NB4 (cell line): ENCODE data around the gene JAG2.

ENCODE experiments used
- DNase-seq: peaks from one replicate; pipeline ENCODE4 v3.0.0; 2010; ENCODE audit warnings: low read depth
- H3K4me3 ChIP-seq: one replicate; pipeline ENCODE4 v1.5.1; 2011; ENCODE audit warnings: mild to moderate bottlenecking, low read depth, low read length, moderate library complexity
- CTCF ChIP-seq: IDR thresholded peaks from one replicate; pipeline ENCODE4 v1.5.1; 2012; ENCODE audit warnings: low read depth, low read length
- MAX ChIP-seq: IDR thresholded peaks from 2 replicates; pipeline ENCODE4 v1.6.1; 2011; ENCODE audit warnings: low read depth, low read length
- MYC ChIP-seq: IDR thresholded peaks from 2 replicates; pipeline ENCODE4 v1.6.1; 2011; ENCODE audit warnings: low read depth, low read length
- POLR2A ChIP-seq: IDR thresholded peaks from 2 replicates; pipeline ENCODE4 v1.6.1; 2011; ENCODE audit warnings: mild to moderate bottlenecking; ENCODE audit not compliant: insufficient read length; ENCODE audit errors: extremely low read depth

Gene JAG2

GRCh38 chr14:105158794-105159193 is 9.8 kb downstream of the JAG2 start:
- H3K4me3 ChIP-seq: no peak overlapping the region
- no peak for DNase-seq
- TF ChIP-seq MAX (no peak), MYC (no peak), POLR2A (no peak), CTCF (no peak)

GRCh38 chr14:105157872-105158271 is 10.7 kb downstream of the JAG2 start:
- TF ChIP-seq CTCF (no peak), MYC (no peak), MAX (no peak), POLR2A (no peak)
- no peak for DNase-seq
- no peak overlapping the region for H3K4me3 ChIP-seq

- H3K4me3 ChIP-seq: no peak overlapping the region
- DNase-seq: no peak
- no peak for TF ChIP-seq POLR2A
- no peak for TF ChIP-seq MYC
- TF ChIP-seq MAX: no peak
- no peak for TF ChIP-seq CTCF
Measured at GRCh38 chr14:105156414-105157375, 11.9 kb downstream of the JAG2 start.

GRCh38 chr14:105155681-105156413 is 12.7 kb downstream of the JAG2 start:
- no peak overlapping the region for H3K4me3 ChIP-seq
- TF ChIP-seq CTCF (no peak), MAX (no peak), MYC (no peak)
- no peak for DNase-seq

- no peak for DNase-seq
- H3K4me3 ChIP-seq: no peak overlapping the region
- no peak for TF ChIP-seq MAX
- TF ChIP-seq POLR2A: no peak
- TF ChIP-seq MYC: no peak
- no peak for TF ChIP-seq CTCF
Measured at GRCh38 chr14:105155071-105155651, 13.4 kb downstream of the JAG2 start.
